SHP77 treated with DMSO at 0.1 percent for 48 hours (cell line): ENCODE results near the gene NUBPL.

Experiments used
- DNase-seq: peaks from one replicate; lab custom pipeline; 2025; lab: John Stamatoyannopoulos, UW

The NUBPL gene, protein sequence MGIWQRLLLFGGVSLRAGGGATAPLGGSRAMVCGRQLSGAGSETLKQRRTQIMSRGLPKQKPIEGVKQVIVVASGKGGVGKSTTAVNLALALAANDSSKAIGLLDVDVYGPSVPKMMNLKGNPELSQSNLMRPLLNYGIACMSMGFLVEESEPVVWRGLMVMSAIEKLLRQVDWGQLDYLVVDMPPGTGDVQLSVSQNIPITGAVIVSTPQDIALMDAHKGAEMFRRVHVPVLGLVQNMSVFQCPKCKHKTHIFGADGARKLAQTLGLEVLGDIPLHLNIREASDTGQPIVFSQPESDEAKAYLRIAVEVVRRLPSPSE

DNA sequence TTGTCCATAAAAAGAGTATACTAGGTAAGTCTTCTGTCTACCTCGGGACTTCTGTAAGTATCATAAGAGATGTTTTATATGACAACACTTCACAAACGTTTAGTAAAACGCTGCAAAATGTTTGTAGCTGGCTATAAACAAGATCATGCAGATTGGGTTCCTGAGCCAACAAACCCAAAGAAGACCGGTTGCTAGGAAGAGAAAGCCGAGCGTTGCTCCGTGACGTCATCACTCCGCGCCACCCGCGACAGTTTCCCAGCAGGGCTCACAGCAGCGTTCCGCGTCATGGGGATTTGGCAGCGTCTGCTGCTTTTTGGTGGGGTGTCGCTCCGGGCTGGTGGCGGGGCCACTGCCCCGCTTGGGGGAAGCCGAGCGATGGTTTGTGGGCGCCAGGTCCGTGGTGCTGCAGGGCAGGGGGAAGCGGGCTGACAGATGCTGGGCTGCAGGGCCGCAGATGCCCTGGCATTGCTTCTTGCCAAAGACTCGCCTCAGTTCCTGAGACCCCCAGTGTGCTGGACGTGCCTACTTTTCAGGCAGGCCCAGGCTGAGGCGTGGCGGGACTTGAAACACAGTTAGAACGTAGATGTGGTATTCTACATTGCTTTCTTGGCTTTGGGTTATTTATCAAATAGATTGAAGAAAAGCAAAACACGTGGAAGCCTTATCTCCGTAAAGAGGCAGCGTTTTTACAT is at the start of gene NUBPL:
Gene NUBPL (plus strand): TSS at position 250 of the 692 bp plus-strand sequence. CDS start 36 bp downstream, at position 286.
- peak; percentile 87 for DNase-seq

DNA sequence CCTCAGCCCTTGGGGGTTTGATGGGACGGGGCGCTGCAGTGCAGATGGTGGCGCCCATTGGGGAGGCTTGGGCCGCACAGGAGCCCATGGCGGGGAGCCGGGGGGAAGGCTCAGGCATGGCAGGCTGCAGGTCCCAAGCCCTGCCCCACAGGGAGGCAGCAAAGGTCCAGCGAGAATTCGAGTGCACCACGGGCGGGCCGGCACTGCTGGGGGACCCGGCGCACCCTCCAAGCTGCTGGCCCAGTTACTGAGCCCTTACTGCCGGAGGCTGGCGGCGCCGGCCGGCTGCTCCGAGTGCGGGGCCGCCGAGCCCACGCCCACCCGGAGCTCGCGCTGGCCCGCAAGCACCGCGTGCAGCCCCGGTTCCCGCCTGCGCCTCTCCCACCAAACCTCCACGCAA is 34.1 kb upstream of the NUBPL start:
- DNase-seq = no peak

DNA sequence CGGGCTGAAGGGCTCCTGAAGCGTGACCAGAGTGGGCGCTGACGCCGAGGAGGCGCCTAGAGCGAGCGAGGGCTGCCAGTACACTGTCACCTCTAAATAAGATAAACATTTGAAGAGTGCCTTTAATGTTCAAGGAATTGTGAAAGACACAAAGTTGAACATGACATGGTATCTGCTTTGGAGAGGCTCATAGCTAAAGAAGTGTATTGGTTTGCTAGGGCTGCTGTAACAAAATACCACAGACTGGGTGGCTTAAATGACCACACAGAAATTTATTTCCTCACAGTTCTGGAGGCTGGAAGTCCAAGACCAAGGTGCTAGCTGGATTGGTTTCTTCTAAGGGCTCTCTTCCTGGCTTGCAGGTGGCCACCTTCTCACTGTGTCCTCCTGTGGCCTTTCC is 33.7 kb upstream of the NUBPL start:
- no peak for DNase-seq

DNA sequence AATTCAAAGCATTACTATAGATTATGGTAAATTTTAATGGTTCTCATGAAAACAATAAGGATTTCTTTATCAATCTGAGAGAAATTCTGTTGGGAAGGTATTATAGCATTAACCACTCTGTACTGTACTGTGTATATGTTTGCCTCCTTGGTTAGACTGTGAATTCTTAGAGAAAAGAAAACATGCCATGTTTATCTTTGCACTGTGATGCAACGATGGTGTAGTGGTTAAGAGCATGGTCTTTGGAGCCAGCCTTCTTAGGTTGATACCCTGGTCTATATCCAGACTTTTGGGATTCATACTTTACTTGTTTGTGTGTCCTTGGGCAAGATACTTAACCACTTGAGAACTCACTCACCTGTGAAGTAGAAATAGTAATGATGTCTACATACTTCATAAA is 32.2 kb upstream of the NUBPL start:
- no peak for DNase-seq

DNA sequence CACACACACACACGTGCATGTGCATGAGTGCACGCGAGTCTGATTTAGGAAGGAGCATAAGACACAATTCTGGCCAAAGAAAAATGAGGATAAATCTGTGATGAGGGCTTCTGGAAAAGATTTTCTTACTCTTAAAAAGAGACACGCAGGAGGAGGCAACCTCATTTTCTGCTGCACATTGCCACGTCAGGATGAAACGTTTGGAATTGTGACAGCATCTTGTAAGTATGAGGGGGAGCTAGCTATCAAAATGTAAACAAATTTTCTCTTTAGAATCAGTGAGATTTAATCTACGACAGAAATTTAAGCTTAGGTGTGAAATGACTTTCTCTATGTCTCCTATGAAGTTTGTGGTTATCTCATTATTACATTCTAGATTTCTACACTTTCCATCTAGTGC is 31.1 kb upstream of the NUBPL start:
- DNase-seq = no peak

DNA sequence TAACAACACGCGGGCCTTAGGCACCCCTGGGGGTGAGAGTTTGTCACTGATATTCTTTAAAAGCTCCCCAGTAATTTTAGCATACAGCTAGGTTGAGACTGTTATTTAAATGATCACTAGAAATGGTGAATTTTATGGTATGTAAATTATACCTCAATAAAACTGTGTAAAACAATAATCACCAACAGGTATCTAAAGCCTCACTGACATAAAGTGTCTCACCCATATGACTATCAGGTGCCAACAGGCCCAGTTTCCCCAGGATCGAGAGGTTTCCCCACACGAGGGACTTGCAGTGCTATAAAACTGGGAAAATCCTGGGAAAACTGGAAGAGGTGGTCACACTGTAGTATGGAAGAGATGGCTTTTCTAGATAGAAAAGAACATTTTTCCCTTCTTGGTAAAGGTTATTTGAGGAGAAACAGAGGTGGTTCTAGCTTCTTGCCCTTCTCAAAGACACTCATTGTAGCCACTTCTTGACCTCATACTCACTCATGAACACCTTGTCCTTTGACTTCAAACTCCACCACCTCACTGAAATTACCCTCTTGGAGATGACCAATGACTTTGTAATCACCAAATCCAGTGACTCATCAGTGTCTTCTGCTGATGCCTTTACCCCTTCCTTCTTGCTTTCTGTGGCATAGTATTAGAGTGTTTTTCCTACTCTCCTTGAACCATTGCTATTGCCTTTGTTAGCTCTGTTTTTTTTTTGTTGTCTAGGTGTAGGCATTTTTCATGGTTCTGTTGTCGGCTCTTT is 24.8 kb upstream of the NUBPL start:
- DNase-seq = no peak

DNA sequence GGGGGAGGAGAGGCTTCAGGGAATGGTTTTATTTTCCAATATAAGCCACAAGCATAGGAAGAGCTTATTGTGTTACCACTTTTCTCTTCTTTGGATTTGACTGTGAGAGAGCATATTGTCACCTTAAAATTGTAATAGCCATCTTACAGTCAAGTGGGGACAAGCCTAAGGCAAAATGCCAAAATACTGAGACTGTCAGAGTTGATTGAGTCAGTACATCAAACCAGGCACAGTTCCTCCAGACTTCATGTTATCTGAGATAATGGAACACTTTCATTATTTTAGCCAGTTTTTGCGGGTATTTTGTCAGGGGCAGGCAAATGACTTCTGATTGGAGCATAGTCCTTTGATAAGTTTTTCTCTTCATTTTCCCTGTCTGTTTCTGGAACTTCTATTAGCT is 19.5 kb upstream of the NUBPL start:
- no peak for DNase-seq

DNA sequence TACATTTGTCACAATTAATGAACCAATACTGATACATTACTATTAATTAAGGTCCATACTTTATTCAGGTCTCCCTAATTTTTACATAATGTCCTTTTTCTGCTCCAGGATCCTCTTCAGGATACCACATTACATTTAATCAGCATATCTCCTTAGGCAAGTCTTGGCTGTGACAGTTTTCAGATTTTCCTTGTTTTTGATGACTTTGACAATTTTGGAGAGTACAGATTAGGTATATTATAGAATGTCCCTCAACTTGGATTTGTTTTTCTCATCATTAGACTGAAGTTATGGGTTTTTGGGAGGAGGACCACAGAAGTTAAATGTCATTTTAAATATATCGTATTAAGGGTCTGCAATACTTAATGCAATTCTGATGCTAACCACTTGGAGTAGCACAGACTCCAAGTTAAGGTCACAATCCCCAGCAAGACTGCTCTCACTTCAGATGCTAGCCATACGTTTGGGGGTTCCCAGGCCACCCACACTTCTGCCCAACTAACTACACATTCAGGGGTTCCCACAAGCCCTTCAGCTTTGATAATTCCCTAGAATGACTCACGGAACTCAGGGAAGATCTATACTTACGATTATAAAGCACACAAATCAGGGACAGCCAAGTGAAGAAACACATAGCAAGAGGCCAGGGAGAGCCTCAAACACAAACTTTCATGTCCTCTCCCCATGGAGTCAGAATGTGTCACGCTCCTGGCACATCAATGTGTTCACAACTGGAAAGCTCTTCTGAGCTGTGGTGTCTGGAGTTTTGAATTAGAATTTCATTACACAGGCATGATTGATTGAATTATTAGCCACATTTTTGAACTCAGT is 17.0 kb upstream of the NUBPL start:
- no peak for DNase-seq

DNA sequence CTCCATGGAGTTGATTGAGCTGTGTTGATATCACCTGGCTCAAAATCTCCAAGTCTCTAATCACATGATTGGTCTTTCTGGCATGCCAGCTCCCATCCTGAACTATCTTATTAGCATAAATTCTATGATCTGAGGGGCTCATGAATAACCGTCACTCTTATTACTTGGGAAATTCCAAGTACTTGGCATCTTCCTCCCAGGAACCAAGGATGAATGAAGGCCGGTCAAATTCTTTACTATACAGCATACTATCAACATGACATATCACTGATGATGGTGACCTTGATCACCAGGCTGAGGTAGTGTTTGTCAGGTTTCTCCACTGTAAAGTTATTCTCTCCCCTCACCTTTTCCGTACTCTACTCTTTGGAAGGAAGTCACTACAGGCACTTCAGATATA is 16.4 kb upstream of the NUBPL start:
- no peak for DNase-seq

DNA sequence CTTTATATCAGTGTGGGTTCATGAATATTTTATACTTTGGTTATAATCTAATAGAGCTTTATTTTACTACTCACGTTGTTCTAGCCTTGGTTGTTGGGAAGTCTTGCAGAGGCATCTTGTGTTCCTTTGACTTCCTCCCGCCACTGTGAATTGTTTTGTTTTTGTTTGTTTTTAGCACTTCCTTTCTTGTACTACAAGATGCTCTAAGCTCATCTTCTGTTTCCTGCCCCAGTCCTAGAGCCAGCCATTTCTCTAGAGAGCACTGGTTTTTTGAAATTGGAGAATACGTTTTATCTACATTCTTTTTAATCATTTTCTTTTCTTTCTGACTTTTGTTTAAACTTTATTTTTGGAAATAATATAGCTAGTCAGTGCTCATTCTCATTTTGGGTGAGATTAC is 15.9 kb upstream of the NUBPL start:
- no peak for DNase-seq

DNA sequence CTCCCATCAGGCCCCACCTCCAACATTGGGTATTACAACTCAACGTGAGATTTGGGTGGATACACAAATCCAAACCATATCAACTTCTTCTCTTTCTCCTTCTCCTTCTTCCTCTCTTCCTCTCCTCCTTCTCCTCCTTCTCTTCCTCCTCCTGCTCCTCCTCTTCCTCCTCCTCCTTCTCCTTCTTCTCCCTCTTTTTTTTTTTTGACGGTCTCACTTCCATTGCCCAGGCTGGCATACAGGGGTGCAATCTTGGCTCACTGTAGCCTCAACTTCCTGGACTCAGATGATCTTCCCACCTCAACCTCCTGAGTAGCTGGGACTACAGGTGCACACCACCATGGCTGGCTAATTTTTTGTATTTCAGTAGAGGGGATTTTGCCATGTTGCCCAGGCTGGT is 11.4 kb upstream of the NUBPL start:
- no peak for DNase-seq

DNA sequence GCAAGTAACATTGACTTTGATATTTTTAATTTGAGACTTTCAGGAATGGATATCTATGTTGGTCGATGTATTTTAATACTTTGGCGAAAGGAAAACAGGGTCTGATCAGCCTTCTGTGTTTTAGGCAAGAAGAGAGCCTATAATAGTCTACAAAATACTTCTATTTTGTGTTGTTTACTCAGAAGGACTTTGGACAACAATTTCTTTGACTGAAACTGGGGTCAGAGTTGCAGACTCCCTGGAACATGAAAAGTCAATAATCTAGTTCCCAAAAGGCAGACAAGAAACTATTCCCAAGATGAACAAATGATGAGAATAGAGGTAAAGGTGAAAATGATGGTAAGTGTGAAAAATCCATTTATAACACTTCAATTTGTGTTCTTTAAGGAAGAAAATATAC is 10.6 kb upstream of the NUBPL start:
- DNase-seq = no peak

DNA sequence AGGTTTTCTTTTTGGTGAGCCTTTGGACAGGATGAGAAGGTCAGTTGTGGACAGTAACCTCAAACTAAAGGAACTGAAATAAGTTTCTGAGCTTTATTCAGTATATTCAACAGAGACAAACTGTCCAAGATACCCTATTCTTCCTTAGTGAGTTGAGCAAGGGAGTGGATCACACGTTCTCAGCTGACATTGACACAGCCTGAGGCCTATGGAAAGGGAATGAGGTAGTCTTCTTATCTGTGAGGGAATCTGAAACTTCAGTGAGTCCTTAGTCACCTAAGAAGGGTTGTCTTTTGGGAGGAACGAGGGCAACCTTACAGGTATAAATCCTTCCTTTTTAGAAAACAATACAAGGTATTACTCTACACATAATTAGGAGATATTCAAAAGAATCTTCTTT is 5.0 kb upstream of the NUBPL start:
- no peak for DNase-seq

DNA sequence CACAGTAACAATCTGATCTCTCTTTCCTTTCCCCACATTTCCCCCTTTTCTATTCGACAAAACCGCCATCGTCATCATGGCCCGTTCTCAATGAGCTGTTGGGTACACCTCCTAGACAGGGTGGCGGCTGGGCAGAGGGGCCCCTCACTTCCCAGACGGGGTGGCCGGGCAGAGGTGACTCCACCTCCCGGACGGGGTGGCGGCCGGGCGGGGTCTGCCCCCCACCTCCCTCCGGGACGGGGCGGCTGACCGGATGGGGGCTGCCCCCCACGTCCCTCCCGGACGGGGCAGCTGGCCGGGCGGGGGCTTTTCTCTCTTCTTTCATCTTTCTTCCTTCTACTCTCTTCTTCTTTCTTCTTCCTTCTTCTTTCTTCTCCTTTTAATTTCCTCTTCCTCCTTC is 1.3 kb upstream of the NUBPL start:
- DNase-seq = no peak

DNA sequence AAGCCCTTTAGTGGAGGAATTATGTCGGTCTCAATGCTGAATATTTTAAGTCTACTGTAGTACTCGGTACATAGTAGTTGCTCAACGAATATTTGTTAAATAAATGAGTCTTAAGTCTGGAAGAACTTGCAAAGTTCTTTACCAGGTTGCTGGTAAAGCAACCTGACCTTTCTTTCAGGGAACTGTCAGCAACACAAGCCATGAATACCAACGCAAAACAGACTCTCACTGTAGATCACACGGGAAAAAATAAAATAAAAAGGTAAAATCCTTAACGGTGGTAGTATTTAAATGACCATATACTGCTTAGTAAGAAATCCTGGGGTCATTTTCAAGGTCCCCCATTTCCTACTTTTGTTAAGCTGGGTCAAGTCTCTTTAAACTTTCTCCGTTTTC is 447 bp upstream of the NUBPL start:
- no peak for DNase-seq

DNA sequence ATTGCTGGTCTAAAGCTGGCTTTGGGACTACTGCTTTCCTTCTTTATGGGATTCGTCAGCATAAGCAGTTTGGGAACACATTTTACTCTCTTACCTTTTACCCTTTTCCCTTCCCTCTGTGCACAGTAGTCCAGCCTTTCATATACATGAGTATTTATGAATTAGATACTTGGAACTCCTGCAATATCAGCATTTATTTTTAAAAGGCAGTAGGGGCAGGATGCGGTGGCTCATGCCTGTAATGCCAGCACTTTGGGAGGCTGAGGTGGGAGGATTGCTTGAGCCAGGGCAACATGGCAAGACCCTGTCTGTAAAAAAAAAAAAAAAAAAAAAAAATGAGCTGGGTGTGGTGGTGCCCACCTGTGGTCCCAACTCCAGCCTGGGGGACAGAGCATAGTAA is 3.0 kb downstream of the NUBPL start:
- DNase-seq = no peak

DNA sequence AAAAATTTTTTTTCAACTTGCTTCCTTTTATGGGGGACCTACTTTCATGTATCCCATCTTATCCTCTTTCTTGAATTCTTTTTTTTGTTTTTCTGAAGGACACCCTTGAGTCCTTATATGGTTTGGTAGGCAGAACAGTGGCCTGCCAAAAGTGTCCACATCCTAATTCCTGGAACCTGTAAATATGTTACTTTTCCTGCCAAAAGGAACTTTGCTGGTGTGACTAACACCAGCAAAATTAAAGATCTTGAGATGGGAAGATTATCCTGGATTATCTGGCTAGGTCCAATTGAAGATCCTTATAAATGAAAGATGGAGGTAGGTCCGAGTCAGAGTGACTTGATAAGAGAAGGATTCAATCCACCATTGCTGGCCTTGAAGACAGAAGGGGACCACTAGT is 5.3 kb downstream of the NUBPL start:
- DNase-seq = no peak

DNA sequence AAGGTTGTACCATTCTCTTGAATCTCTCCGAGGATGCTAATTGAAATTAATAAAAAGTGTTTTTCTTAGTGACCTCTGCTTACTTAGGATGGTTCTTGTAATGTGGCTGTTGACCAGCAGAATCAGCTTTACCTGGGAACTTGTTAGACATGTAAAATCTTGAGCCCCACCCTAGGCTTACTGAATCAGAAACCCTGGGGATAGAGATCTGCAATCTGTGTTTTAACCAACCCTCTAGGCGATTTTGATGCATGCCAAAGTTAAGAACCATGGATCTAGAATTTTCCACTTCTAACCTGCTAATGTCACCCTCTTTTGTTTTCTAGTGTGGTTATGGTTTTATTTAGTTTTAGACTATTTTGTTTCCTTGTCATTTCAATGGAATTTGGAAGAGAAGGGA is 6.5 kb downstream of the NUBPL start:
- DNase-seq = no peak

DNA sequence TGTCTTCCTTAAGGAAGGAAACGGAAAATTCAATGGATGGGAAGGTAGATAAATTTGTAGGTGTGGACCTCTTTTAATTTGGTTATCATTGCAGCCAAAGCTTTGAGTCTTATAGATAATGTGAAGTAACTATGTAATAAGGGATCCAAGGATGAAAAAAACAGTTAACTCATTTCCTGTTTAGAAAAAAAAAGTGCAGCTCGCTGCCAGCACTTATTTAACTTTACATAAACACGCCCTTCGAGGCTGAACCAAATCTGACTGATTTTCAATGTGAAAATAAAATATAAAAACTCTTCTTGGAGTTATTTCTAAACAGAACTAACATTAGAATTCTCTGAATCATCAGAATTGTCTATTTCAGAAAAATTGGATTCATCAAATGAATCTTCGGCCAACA is 7.0 kb downstream of the NUBPL start:
- no peak for DNase-seq

DNA sequence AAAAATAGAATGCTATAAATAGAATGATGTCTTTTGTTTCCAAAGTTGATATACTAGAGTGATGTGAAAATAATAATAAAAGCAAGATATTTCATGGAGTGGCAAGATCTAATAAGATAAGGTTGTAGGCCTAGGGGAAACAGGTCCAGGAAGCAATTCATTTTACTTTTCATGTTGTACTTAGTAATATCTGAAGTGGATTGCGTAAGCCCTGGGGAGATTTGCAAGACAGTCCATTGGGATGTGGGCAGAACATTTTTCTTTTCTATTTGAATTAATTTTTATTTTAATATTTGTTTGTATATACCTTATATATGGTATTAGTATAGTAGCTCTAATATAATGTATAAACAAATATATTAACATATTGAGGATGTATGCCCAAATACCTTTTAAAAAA is 7.5 kb downstream of the NUBPL start:
- DNase-seq = no peak

DNA sequence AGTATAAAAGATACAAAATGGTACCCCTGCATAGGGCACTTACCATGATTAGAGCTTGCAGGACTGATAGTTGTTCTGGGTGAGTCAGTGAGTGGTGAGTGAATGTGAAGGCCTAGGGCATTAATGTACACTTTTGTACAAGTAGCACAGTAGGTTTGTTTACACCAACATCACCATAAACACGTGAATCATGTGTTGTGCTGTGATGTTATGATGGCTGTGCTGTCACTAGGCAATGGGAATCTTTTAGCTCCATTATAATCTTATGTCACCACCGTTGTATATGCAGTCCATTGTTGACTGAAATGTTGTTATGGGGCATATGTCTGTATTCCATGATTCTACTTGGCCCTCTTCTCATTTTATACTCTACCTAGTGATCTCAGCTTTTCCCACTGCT is 11.8 kb downstream of the NUBPL start:
- DNase-seq = no peak

DNA sequence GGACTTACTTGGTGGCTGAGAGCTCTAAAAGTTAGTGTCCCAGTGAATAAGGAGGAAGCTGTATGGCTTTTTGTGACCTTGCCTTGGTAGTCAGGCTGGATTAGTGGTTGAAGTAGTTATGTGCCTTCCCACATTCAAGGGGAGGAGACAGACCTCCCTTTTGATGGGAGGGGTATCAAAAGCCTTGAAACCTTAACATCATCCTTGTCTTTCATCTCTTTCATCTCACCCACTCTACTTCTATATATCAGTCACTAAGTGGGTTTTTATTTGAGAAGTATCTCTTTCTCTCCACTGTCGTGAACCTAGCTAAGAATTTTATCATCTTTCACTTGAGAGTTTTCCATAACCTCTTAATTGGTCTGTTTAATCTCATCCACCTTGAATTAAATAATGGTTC is 15.7 kb downstream of the NUBPL start:
- DNase-seq = no peak
